SK-N-SH treated with all-trans-retinoic acid at 6 μM for 48 hours (cell line): Measurements from ENCODE around the gene GNA14.

Source experiments
- ATAC-seq: fragments of 200-7000 bp; cut with Tn5 transposase; 3 replicates; pipeline ENCODE4 v1.9.1; 2020; ENCODE audit warnings: mild to moderate bottlenecking, moderate library complexity
- BACH2 ChIP-seq: fragments of 250-450 bp; sonication (Bioruptor Pico); IDR thresholded peaks from 2 replicates; pipeline ENCODE4 v1.9.0; 2021; ENCODE audit warnings: mild to moderate bottlenecking, borderline replicate concordance
- CREB5 ChIP-seq: fragments of 250-450 bp; sonication (Bioruptor Pico); IDR thresholded peaks from 2 replicates; pipeline ENCODE4 v1.5.1; 2020; ENCODE audit warnings: low read depth, mild to moderate bottlenecking, moderate library complexity
- CSDC2 ChIP-seq: fragments of 250-450 bp; sonication (Bioruptor Pico); IDR thresholded peaks from 2 replicates; pipeline ENCODE4 v1.5.0; 2020; ENCODE audit warnings: mild to moderate bottlenecking, moderate library complexity
- GLIS3 ChIP-seq: fragments of 250-450 bp; sonication (Bioruptor Pico); IDR thresholded peaks from 2 replicates; pipeline ENCODE4 v1.5.0; 2020; ENCODE audit warnings: mild to moderate bottlenecking, moderate library complexity
- ISL1 ChIP-seq: fragments of 250-450 bp; sonication (Bioruptor Pico); IDR thresholded peaks from 2 replicates; pipeline ENCODE4 v2.1.2; 2022; ENCODE audit warnings: mild to moderate bottlenecking, moderate library complexity
- OSR1 ChIP-seq: fragments of 250-450 bp; sonication (Bioruptor Pico); IDR thresholded peaks from 2 replicates; pipeline ENCODE4 v1.8.0; 2022; ENCODE audit warnings: moderate library complexity, mild to moderate bottlenecking, inconsistent platforms
- RARB ChIP-seq: fragments of 250-450 bp; sonication (Bioruptor Pico); IDR thresholded peaks from 2 replicates; pipeline ENCODE4 v1.8.0; 2021; ENCODE audit warnings: mild to moderate bottlenecking, moderate library complexity
- SNAI2 ChIP-seq: fragments of 250-450 bp; sonication (Bioruptor Pico); IDR thresholded peaks from 2 replicates; pipeline ENCODE4 v1.5.0; 2020; ENCODE audit warnings: mild to moderate bottlenecking, moderate library complexity
- TSHZ2 ChIP-seq: fragments of 250-450 bp; sonication (Bioruptor Pico); IDR thresholded peaks from 2 replicates; pipeline ENCODE4 v1.5.0; 2020; ENCODE audit warnings: mild to moderate bottlenecking, moderate library complexity
- ZC3H10 ChIP-seq: fragments of 250-450 bp; sonication (Bioruptor Pico); IDR thresholded peaks from 2 replicates; pipeline ENCODE4 v1.5.1; 2021; ENCODE audit warnings: mild to moderate bottlenecking, moderate library complexity
- ZFP3 ChIP-seq: fragments of 250-450 bp; sonication (Bioruptor Pico); IDR thresholded peaks from 2 replicates; pipeline ENCODE4 v1.5.0; 2020; ENCODE audit warnings: mild to moderate bottlenecking, moderate library complexity
- ZFP30 ChIP-seq: fragments of 450-650 bp; formaldehyde crosslinking; IDR thresholded peaks from 2 replicates; pipeline ENCODE4 v1.5.0; 2022; ENCODE audit warnings: mild to moderate bottlenecking, moderate library complexity
- ZNF565 ChIP-seq: fragments of 450-650 bp; formaldehyde crosslinking; conservative IDR thresholded peaks from 2 replicates; pipeline ENCODE4 v1.5.0; 2020; ENCODE audit warnings: low read depth, mild to moderate bottlenecking, moderate library complexity
- ZNF70 ChIP-seq: fragments of 450-650 bp; formaldehyde crosslinking; IDR thresholded peaks from 2 replicates; pipeline ENCODE4 v1.5.0; 2020; ENCODE audit warnings: mild to moderate bottlenecking, moderate library complexity
- TF ChIP-seq, protein P1 (sequence below): fragments of 250-450 bp; sonication (Bioruptor Pico); IDR thresholded peaks from 2 replicates; pipeline ENCODE4 v1.8.0; 2021; ENCODE audit warnings: low read depth, mild to moderate bottlenecking, moderate library complexity, borderline replicate concordance

GNA14 gene

GRCh38 chr9:77647267-77648233 is 572 bp downstream of the GNA14 start:
- TF ChIP-seq ZNF565 (CRISPR knock-in tag) (no peak), ZFP30 (CRISPR knock-in tag) (no peak), TSHZ2 (CRISPR knock-in tag) (no peak)
- TF ChIP-seq, protein P1, sequence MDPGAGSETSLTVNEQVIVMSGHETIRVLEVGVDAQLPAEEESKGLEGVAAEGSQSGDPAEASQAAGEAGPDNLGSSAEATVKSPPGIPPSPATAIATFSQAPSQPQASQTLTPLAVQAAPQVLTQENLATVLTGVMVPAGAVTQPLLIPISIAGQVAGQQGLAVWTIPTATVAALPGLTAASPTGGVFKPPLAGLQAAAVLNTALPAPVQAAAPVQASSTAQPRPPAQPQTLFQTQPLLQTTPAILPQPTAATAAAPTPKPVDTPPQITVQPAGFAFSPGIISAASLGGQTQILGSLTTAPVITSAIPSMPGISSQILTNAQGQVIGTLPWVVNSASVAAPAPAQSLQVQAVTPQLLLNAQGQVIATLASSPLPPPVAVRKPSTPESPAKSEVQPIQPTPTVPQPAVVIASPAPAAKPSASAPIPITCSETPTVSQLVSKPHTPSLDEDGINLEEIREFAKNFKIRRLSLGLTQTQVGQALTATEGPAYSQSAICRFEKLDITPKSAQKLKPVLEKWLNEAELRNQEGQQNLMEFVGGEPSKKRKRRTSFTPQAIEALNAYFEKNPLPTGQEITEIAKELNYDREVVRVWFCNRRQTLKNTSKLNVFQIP (CRISPR knock-in tag): no peak
- TF ChIP-seq, all 23 proteins: peak for 0
- no peak for ATAC-seq

- ATAC-seq: no peak
- TF ChIP-seq ZFP3 (CRISPR knock-in tag): no peak
- no peak for TF ChIP-seq RARB (CRISPR knock-in tag)
- TF ChIP-seq CSDC2: no peak
- TF ChIP-seq ISL1 (CRISPR knock-in tag): no peak
- TF ChIP-seq, protein P1 (CRISPR knock-in tag): no peak
- TF ChIP-seq SNAI2 (CRISPR knock-in tag): no peak
- TF ChIP-seq ZNF565 (CRISPR knock-in tag): no peak
- no peak for TF ChIP-seq ZNF70 (CRISPR knock-in tag)
- TF ChIP-seq BACH2 (CRISPR knock-in tag): no peak
- TF ChIP-seq OSR1 (CRISPR knock-in tag): no peak
- no peak for TF ChIP-seq ZFP30 (CRISPR knock-in tag)
- no peak for TF ChIP-seq CREB5 (CRISPR knock-in tag)
Measured at GRCh38 chr9:77643871-77644270, 4.3 kb downstream of the GNA14 start.

GRCh38 chr9:77640741-77641580 is 7.2 kb downstream of the GNA14 start:
- no peak for TF ChIP-seq ZNF565 (CRISPR knock-in tag)
- no peak for TF ChIP-seq GLIS3
- no peak for TF ChIP-seq ZC3H10 (CRISPR knock-in tag)
- TF ChIP-seq CSDC2: no peak
- TF ChIP-seq TSHZ2 (CRISPR knock-in tag): no peak
- ATAC-seq: no peak
